ENCODE results near the gene HSPB9. TPM values are rescaled to one million over a fixed set of nuclear protein-coding genes. Genes with fewer than 3 reads are reported as not detected.

The HSPB9 gene
- total RNA-seq, 1 donor = not detected

- H3K4me3 ChIP-seq (ENCODE audit: low read depth, low read length) = no peak overlapping the region
- DNase-seq (ENCODE audit: low read depth) = no peak
- TF ChIP-seq, protein P1, sequence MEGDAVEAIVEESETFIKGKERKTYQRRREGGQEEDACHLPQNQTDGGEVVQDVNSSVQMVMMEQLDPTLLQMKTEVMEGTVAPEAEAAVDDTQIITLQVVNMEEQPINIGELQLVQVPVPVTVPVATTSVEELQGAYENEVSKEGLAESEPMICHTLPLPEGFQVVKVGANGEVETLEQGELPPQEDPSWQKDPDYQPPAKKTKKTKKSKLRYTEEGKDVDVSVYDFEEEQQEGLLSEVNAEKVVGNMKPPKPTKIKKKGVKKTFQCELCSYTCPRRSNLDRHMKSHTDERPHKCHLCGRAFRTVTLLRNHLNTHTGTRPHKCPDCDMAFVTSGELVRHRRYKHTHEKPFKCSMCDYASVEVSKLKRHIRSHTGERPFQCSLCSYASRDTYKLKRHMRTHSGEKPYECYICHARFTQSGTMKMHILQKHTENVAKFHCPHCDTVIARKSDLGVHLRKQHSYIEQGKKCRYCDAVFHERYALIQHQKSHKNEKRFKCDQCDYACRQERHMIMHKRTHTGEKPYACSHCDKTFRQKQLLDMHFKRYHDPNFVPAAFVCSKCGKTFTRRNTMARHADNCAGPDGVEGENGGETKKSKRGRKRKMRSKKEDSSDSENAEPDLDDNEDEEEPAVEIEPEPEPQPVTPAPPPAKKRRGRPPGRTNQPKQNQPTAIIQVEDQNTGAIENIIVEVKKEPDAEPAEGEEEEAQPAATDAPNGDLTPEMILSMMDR (IDR thresholded peaks at IDR 0.05; ENCODE audit: insufficient read depth, low read length) = no peak
Measured at GRCh38 chr17:42163696-42164407, 41.2 kb downstream of the HSPB9 start.

GRCh38 chr17:42165751-42166150 lies 43.1 kb downstream of the HSPB9 start:
- TF ChIP-seq, protein P1 (IDR thresholded peaks at IDR 0.05; ENCODE audit: insufficient read depth, low read length) = no peak
- DNase-seq (ENCODE audit: low read depth) = no peak
- H3K4me3 ChIP-seq (ENCODE audit: low read depth, low read length) = no peak overlapping the region

DNA sequence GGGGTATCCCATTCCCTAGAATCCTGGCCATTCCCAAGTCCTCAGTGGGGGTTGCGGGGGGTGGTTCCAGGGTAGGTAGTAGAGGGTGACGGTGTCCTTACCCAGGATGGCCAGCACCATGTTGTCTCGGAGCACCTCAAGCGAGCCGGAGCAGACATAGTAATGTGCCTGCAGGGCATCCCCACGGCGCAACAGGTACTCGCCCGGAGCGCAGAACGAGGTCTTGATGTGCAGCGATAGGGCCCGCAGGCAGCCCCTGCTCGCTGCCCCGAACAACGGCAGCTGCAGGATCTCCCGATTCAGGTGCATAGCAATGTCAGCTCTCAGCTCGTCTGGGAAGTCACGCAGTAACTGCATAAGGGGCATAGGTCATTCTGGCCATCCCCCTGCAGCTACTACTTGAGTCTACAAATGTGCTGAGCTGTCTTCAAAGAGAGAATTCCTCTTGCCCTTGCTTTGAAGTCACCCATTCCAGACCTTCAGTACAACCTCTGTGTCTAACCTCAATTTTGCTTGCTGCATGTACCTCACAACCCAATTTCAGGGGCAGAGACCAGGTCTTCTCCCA lies 43.7 kb downstream of the HSPB9 start:
- H3K4me3 ChIP-seq (ENCODE audit: low read depth, low read length) = no peak overlapping the region
- DNase-seq (ENCODE audit: low read depth) = no peak
- TF ChIP-seq, protein P1 (IDR thresholded peaks at IDR 0.05; ENCODE audit: insufficient read depth, low read length) = no peak

DNA sequence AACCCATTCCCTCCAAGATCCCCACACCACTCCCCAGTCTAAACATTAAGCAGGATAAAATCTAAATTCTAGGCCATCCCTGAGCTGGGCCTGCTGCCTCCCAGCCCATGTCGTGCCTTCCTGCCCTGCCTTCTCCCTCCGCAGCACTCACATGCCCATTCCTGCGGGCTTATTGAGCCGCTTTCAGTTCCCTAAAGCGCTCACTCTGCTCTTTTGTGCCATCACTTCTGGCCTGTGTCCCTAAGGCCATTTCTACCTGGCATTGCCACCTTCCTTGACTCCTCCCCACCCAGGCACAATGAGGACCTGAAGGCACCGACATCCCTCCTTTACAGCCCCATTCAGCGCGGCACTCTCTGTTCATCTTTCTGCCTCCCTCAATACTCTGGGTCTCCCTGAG lies 45.2 kb downstream of the HSPB9 start:
- no peak overlapping the region for H3K4me3 ChIP-seq (ENCODE audit: low read depth, low read length)
- no peak for DNase-seq (ENCODE audit: low read depth)
- TF ChIP-seq, protein P1 (IDR thresholded peaks at IDR 0.05; ENCODE audit: insufficient read depth, low read length) = no peak

DNA sequence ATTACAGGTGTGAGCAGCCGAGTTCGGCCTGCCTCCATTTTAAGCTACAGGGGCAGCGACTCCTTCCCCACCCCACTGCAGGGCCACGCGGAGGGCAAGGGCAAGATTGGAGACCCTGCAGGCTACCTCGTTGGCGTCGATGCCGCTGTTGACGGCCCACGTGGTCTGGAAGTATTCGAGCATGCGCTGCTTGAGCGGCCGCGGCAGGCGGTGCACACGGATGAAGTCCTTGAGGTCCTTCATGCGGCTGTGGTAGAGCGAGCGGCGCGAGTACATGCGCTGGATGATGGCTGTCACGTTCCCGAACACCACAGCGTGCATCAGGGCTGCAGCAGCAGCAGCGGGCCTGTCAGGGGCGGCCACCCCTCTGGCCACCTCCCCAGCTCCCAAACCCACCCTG lies 46.7 kb downstream of the HSPB9 start:
- H3K4me3 ChIP-seq (ENCODE audit: low read depth, low read length) = no peak overlapping the region
- DNase-seq (ENCODE audit: low read depth) = no peak
- TF ChIP-seq, protein P1 (IDR thresholded peaks at IDR 0.05; ENCODE audit: insufficient read depth, low read length) = no peak

- H3K4me3 ChIP-seq (ENCODE audit: low read depth, low read length) = no peak overlapping the region
- TF ChIP-seq, protein P1 (IDR thresholded peaks at IDR 0.05; ENCODE audit: insufficient read depth, low read length) = no peak
- no peak for DNase-seq (ENCODE audit: low read depth)
Measured at GRCh38 chr17:42171831-42172230, 49.2 kb downstream of the HSPB9 start.

Other genes with a start within 250 kb of the HSPB9 start
- 64.1 and 159 TPM in 2 replicates for gene ACLY, start 203.9 kb upstream of the HSPB9 start, total RNA-seq (ENCODE audit: low replicate concordance)
- 0.16 and 1.2 TPM in 2 replicates for gene ODAD4, start 192.2 kb upstream of the HSPB9 start, total RNA-seq (ENCODE audit: low replicate concordance)
- gene CNP, start 156.0 kb upstream of the HSPB9 start, total RNA-seq (ENCODE audit: low replicate concordance) = 64.3 and 84.2 TPM in 2 replicates
- 58.0 and 131 TPM in 2 replicates for gene DNAJC7, start 105.4 kb upstream of the HSPB9 start, total RNA-seq (ENCODE audit: low replicate concordance)
- gene NKIRAS2, start 102.7 kb upstream of the HSPB9 start, total RNA-seq (ENCODE audit: low replicate concordance) = 17.1 and 27.1 TPM in 2 replicates
- gene C17orf113, start 72.2 kb upstream of the HSPB9 start, total RNA-seq (ENCODE audit: low replicate concordance) = 0.09 and 0.49 TPM in 2 replicates
- not detected in 2 replicates for gene ZNF385C, start 24.3 kb upstream of the HSPB9 start, total RNA-seq (ENCODE audit: low replicate concordance)
- 11.3 and 24.3 TPM in 2 replicates for gene DHX58, start 10.1 kb upstream of the HSPB9 start, total RNA-seq (ENCODE audit: low replicate concordance)
- 8.5 and 13.7 TPM in 2 replicates for gene KAT2A, start 1.4 kb upstream of the HSPB9 start, total RNA-seq (ENCODE audit: low replicate concordance)
- gene RAB5C, start 32.2 kb downstream of the HSPB9 start, total RNA-seq (ENCODE audit: low replicate concordance) = 8.3 and 82.2 TPM in 2 replicates
- 0.09 TPM in 1 of 2 replicates, not detected in the other for gene KCNH4, start 58.3 kb downstream of the HSPB9 start, total RNA-seq (ENCODE audit: low replicate concordance)
- gene HCRT, start 62.6 kb downstream of the HSPB9 start, total RNA-seq (ENCODE audit: low replicate concordance) = not detected in 2 replicates
- 14.8 and 33.8 TPM in 2 replicates for gene GHDC, start 71.7 kb downstream of the HSPB9 start, total RNA-seq (ENCODE audit: low replicate concordance)
- gene STAT5B, start 153.6 kb downstream of the HSPB9 start, total RNA-seq (ENCODE audit: low replicate concordance) = 14.1 and 23.0 TPM in 2 replicates
- gene STAT5A, start 165.7 kb downstream of the HSPB9 start, total RNA-seq (ENCODE audit: low replicate concordance) = 25.2 and 27.3 TPM in 2 replicates